HEK293T (cell line): Measurements from ENCODE around the gene VASH1.

Experiments used
- CTCF ChIA-PET: fragments of 350-600 bp; formaldehyde crosslinking; extraction: SDS; loops from one replicate; lab custom pipeline; 2021; ENCODE audit warnings: antibody characterized with exemption, inconsistent platforms; lab: Yijun Ruan, JAX
- POLR2A ChIA-PET: fragments of 350-600 bp; formaldehyde crosslinking; extraction: SDS; loops from one replicate; lab custom pipeline; 2020; ENCODE audit warnings: antibody characterized with exemption, inconsistent platforms; lab: Yijun Ruan, JAX
- DNase-seq: peaks from one replicate; pipeline ENCODE4 v3.0.0; 2012; ENCODE audit warnings: mixed read lengths; ENCODE audit errors: extremely low spot score
- ARNT ChIP-seq: fragments of 450-650 bp; IDR thresholded peaks from 2 replicates; pipeline ENCODE4 v1.6.1; 2017; ENCODE audit warnings: mild to moderate bottlenecking
- BHLHE40 ChIP-seq: fragments of 450-650 bp; IDR thresholded peaks from 2 replicates; pipeline ENCODE4 v1.6.1; 2016; ENCODE audit warnings: mild to moderate bottlenecking, moderate library complexity, borderline replicate concordance
- CTBP1 ChIP-seq: fragments of 450-650 bp; IDR thresholded peaks from 2 replicates; pipeline ENCODE4 v1.6.1; 2016; ENCODE audit warnings: borderline replicate concordance
- ELF4 ChIP-seq: fragments of 450-650 bp; IDR thresholded peaks from 2 replicates; pipeline ENCODE4 v1.6.1; 2017; ENCODE audit warnings: antibody characterized with exemption
- FOXA1 ChIP-seq: fragments of 450-650 bp; IDR thresholded peaks from 2 replicates; pipeline ENCODE4 v1.6.1; 2016; ENCODE audit warnings: mild to moderate bottlenecking
- FOXK2 ChIP-seq: fragments of 450-650 bp; IDR thresholded peaks from 2 replicates; pipeline ENCODE4 v1.6.1; 2016; ENCODE audit warnings: mild to moderate bottlenecking
- FOXM1 ChIP-seq: fragments of 450-650 bp; IDR thresholded peaks from 2 replicates; pipeline ENCODE4 v1.6.1; 2017; ENCODE audit warnings: mild to moderate bottlenecking, borderline replicate concordance
- HDGF ChIP-seq: fragments of 450-650 bp; IDR thresholded peaks from 2 replicates; pipeline ENCODE4 v1.6.1; 2017; ENCODE audit warnings: antibody characterized with exemption, borderline replicate concordance
- L3MBTL2 ChIP-seq: fragments of 450-650 bp; conservative IDR thresholded peaks from 2 replicates; pipeline ENCODE4 v1.6.1; 2016; ENCODE audit warnings: mild to moderate bottlenecking
- LEF1 ChIP-seq: fragments of 450-650 bp; IDR thresholded peaks from 2 replicates; pipeline ENCODE4 v1.6.1; 2017; ENCODE audit warnings: mild to moderate bottlenecking, borderline replicate concordance
- NFRKB ChIP-seq: fragments of 450-650 bp; IDR thresholded peaks from 2 replicates; pipeline ENCODE4 v1.6.1; 2016; ENCODE audit warnings: mild to moderate bottlenecking, moderate library complexity
- PKNOX1 ChIP-seq: fragments of 450-650 bp; IDR thresholded peaks from 2 replicates; pipeline ENCODE4 v1.6.1; 2016
- SP1 ChIP-seq: fragments of 450-650 bp; IDR thresholded peaks from 2 replicates; pipeline ENCODE4 v1.6.1; 2017
- SUZ12 ChIP-seq: fragments of 450-650 bp; IDR thresholded peaks from 2 replicates; pipeline ENCODE4 v1.6.1; 2016; ENCODE audit warnings: mild to moderate bottlenecking
- TARDBP ChIP-seq: fragments of 450-650 bp; IDR thresholded peaks from 2 replicates; pipeline ENCODE4 v1.6.1; 2016
- ZNF384 ChIP-seq: fragments of 450-650 bp; IDR thresholded peaks from 2 replicates; pipeline ENCODE4 v1.6.1; 2016

Gene VASH1

GRCh38 chr14:76814726-76815645 is 53.7 kb downstream of the VASH1 start:
- no peak for TF ChIP-seq ELF4
- ChIA-PET CTCF (no interaction called here), POLR2A (no interaction called here)
- DNase-seq, result no peak

GRCh38 chr14:76820700-76821099 is 59.4 kb downstream of the VASH1 start:
- ChIA-PET CTCF (no interaction called here), POLR2A (no interaction called here)
- no peak for TF ChIP-seq LEF1
- no peak for TF ChIP-seq BHLHE40
- no peak for TF ChIP-seq ZNF384
- DNase-seq, result no peak

GRCh38 chr14:76826122-76826521 is 64.9 kb downstream of the VASH1 start, which contains the start of gene LRRC74A:
Gene LRRC74A (plus strand): TSS chr14:76826408. CDS start chr14:76826698, 290 bp downstream.
- ChIA-PET POLR2A (interaction anchor here (2.0 kb wide), 1 partner anchor 14 kb away, joined by 8 read pairs; the partner anchor contains the start of gene ANGEL1), CTCF (interaction anchor here (0.6 kb wide), 1 partner anchor 23 kb away, joined by 3 read pairs; no protein-coding TSS in a partner anchor)
- DNase-seq, result no peak
- TF ChIP-seq L3MBTL2 (no peak), SP1 (no peak), HDGF (no peak), ELF4 (no peak), TARDBP (no peak), CTBP1 (no peak), FOXM1 (no peak), NFRKB (no peak), FOXA1 (no peak), LEF1 (no peak)

GRCh38 chr14:76827696-76828296 is 66.5 kb downstream of the VASH1 start:
- TF ChIP-seq HDGF (no peak), ARNT (no peak), FOXM1 (no peak), BHLHE40 (no peak), LEF1 (no peak), PKNOX1 (no peak), ZNF384 (no peak), ELF4 (no peak), SP1 (no peak), L3MBTL2 (no peak), CTBP1 (no peak), FOXK2 (no peak)
- CTCF ChIA-PET, result no interaction called here
- POLR2A ChIA-PET, result interaction anchor here (1.2 kb wide), 1 partner anchor 16 kb away, joined by 6 read pairs; the partner anchor contains the start of gene ANGEL1
- no peak for DNase-seq

- ChIA-PET POLR2A (interaction anchor here (0.9 to 1.2 kb wide), 2 partner anchors 16 to 17 kb away, joined by 3 to 6 read pairs; partner anchors contain the start of gene ANGEL1), CTCF (no interaction called here)
- no peak for DNase-seq
- TF ChIP-seq PKNOX1 (no peak), BHLHE40 (no peak), ARNT (no peak), CTBP1 (no peak), SP1 (no peak), ELF4 (no peak), FOXK2 (no peak), SUZ12 (no peak), FOXA1 (no peak), L3MBTL2 (no peak), NFRKB (no peak), LEF1 (no peak), FOXM1 (no peak), HDGF (no peak), ZNF384 (no peak), TARDBP (no peak)
These were observed 67.2 kb downstream of the VASH1 start for GRCh38 chr14:76828339-76829012.

- no peak for TF ChIP-seq FOXK2
- TF ChIP-seq SP1, result no peak
- TF ChIP-seq FOXM1, result no peak
- no peak for TF ChIP-seq FOXA1
- no peak for TF ChIP-seq ZNF384
- CTCF ChIA-PET, result no interaction called here
- DNase-seq, result no peak
- POLR2A ChIA-PET, result interaction anchor here (0.9 to 1.2 kb wide), 2 partner anchors 17 to 18 kb away, joined by 3 to 6 read pairs; partner anchors contain the start of gene ANGEL1
These were observed 67.7 kb downstream of the VASH1 start for GRCh38 chr14:76829013-76829365.
